ENCODE results near the gene GNG7. TPM values are rescaled to one million over a fixed set of nuclear protein-coding genes. Genes with fewer than 3 reads are reported as not detected.

The GNG7 gene
- total and polyA plus RNA-seq, 3 donors from 2014 or later, result 16.9 to 38.7 (median 25.3) TPM

GRCh38 chr19:2732883-2733282, 30.4 kb upstream of the GNG7 start:
- DNase-seq, result no peak
- 95 to 100% methylated on average over 4 to 26 of the region's 38 CpGs for WGBS, 2 donors
- no peaks in the 10 kb centered on the region for H3K27me3 ChIP-seq
- TF ChIP-seq POLR2A (IDR thresholded peaks at IDR 0.05), result no peak
- TF ChIP-seq, protein P1, sequence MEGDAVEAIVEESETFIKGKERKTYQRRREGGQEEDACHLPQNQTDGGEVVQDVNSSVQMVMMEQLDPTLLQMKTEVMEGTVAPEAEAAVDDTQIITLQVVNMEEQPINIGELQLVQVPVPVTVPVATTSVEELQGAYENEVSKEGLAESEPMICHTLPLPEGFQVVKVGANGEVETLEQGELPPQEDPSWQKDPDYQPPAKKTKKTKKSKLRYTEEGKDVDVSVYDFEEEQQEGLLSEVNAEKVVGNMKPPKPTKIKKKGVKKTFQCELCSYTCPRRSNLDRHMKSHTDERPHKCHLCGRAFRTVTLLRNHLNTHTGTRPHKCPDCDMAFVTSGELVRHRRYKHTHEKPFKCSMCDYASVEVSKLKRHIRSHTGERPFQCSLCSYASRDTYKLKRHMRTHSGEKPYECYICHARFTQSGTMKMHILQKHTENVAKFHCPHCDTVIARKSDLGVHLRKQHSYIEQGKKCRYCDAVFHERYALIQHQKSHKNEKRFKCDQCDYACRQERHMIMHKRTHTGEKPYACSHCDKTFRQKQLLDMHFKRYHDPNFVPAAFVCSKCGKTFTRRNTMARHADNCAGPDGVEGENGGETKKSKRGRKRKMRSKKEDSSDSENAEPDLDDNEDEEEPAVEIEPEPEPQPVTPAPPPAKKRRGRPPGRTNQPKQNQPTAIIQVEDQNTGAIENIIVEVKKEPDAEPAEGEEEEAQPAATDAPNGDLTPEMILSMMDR (IDR thresholded peaks at IDR 0.05), result no peak
- no peaks in the 10 kb centered on the region for H3K4me1 ChIP-seq
- intact Hi-C loops (cut with DNase I; ENCODE audit: low total_unique reads), result no loop called here
- H3K4me3 ChIP-seq, result no peak overlapping the region
- no peaks in the 10 kb centered on the region for H3K9me3 ChIP-seq
- no peak overlapping the region for H3K27ac ChIP-seq
- H3K36me3 ChIP-seq (ENCODE audit: low read depth, missing control alignments), result no peaks in the 10 kb centered on the region

DNA sequence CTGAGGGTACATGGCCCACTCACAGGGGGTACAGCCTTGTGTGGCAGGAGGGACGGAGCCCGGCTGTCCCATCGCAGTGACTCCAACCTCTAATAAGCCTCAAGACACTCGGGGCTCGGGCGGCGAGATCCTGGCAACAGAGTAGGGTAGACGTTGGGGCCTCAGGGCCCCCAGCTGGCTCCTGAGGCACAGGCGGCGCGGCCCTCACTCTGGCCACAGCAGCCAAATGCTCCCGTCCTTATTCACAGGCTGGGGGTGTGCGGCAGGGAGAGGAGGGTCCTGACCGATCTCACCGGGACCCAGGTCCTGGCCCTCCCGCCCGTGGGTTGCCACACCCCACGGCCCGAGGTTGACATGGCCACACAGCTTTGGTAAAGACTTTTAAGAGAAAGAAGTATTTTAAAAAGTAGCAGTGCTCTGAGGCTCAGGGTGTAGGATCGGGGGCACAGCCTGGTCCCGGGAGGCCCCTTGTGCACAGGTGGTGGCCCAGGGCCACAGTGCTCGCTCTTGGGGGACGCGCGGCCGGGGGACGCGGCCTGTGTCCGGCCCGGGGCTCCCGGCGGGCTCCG, 29.7 kb upstream of the GNG7 start:
- TF ChIP-seq, protein P1 (IDR thresholded peaks at IDR 0.05), result no peak
- no peak for TF ChIP-seq POLR2A (IDR thresholded peaks at IDR 0.05)
- H3K27ac ChIP-seq, result no peak overlapping the region
- no peak for DNase-seq
- H3K9me3 ChIP-seq, result no peaks in the 10 kb centered on the region
- 91 to 95% methylated on average over 21 to 32 of the region's 33 CpGs for WGBS, 2 donors
- no peaks in the 10 kb centered on the region for H3K36me3 ChIP-seq (ENCODE audit: low read depth, missing control alignments)
- no peak overlapping the region for H3K4me3 ChIP-seq
- intact Hi-C loops (cut with DNase I; ENCODE audit: low total_unique reads), result no loop called here
- H3K4me1 ChIP-seq, result no peaks in the 10 kb centered on the region
- H3K27me3 ChIP-seq, result no peaks in the 10 kb centered on the region

DNA sequence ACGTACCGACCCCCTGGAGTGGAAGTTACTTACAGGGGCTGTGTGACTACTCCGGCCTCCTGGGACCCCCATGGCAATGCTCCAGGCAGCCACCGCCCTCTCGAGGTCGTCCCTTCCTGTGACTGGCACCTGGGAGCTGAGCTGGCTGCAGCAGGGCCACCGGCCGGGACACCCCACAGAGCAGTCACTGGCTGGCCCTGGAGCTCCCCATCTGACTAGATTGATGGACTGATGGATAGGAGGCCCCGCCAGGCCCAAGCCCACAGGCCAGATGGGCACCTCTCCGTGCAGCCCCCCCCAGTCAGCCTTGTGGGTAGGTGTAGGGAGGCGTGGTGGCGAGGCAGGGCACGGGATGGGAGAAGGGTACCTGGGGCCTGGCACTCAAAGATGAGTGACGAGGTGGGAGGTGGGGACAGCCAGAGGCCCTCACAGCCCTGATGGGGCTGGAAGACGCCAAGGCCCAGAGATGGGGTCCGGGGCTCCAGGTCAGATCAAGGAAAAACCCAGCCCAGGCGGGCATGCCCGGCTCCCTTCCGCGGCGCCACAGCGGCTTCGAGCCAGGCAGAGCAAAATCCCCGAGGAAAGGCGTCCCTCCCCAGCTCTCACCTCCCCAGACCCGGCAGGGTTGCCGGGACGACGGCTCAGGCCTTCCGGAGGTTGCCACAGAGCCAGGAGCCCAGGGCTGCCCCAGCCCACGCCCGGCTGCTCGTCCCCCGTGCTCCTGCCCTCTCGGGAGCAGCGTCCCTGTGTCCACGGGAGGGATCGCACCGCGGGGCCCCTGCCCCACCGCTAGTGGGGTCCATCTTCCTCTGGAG, 28.9 kb upstream of the GNG7 start:
- intact Hi-C loops (cut with DNase I; ENCODE audit: low total_unique reads), result no loop called here
- H3K36me3 ChIP-seq (ENCODE audit: low read depth, missing control alignments), result no peaks in the 10 kb centered on the region
- H3K27me3 ChIP-seq, result no peaks in the 10 kb centered on the region
- 90 to 91% methylated on average over 12 to 41 of the region's 41 CpGs for WGBS, 2 donors
- no peak for DNase-seq
- no peak overlapping the region for H3K4me3 ChIP-seq
- no peaks in the 10 kb centered on the region for H3K9me3 ChIP-seq
- TF ChIP-seq POLR2A (IDR thresholded peaks at IDR 0.05), result no peak
- TF ChIP-seq, protein P1 (IDR thresholded peaks at IDR 0.05), result no peak
- H3K4me1 ChIP-seq, result no peaks in the 10 kb centered on the region
- H3K27ac ChIP-seq, result no peak overlapping the region

DNA sequence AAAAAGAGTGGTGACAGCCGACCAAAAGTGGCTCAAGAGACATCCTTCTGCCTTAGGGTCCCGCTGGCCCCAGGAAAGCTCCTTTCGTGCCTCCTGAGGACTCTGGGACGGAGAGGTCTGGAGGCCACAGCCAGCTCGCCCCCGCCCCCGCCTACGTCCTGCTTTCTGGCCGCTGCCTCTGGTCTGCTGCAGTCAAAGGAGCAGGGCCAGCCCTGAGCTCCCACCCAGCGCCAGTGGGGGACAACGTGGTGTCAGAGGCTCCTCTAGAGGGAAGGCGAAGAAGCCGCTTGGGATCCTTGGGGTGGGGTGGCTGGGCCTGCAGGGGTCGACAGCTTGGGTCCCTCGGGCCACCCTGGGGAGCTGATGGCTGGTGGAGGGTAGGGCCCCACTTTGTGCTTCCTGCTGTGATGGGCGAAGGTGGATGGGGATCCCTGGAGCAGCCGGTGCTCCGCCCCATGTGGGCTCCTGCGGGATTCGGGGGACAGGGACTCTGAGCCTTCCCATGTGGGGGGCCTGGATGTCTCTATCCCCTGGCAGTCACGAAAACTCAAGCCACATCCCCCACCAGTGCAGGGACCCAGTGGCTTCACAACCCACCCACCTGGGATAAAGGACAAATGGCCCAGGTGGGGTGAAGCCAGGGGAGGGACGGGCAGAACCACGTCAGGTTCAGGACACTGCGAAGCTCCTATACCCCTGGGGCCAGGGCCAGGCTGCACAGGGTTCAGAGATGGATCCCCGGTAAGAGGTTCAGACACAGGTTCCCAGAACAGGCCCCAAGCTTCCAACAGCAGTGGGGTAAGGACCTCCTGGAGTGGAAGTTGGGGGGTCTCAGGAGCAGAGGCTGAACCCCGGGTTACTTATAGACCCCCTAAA, 27.7 kb upstream of the GNG7 start:
- Histone ChIP-seq H3K4me1 (no peaks in the 10 kb centered on the region), H3K9me3 (no peaks in the 10 kb centered on the region), H3K4me3 (no peak overlapping the region), H3K27me3 (no peaks in the 10 kb centered on the region), H3K36me3 (ENCODE audit: low read depth, missing control alignments) (no peaks in the 10 kb centered on the region), H3K27ac (no peak overlapping the region)
- intact Hi-C loops (cut with DNase I; ENCODE audit: low total_unique reads), result no loop called here
- 90 to 91% methylated on average over 15 to 24 of the region's 26 CpGs for WGBS, 2 donors
- no peak for DNase-seq
- no peak for TF ChIP-seq POLR2A (IDR thresholded peaks at IDR 0.05)

GRCh38 chr19:2728783-2729387, 26.4 kb upstream of the GNG7 start:
- no peak for DNase-seq
- 87 to 90% methylated on average over 13 to 23 of the region's 23 CpGs for WGBS, 2 donors
- TF ChIP-seq, protein P1 (IDR thresholded peaks at IDR 0.05), result no peak
- TF ChIP-seq POLR2A (IDR thresholded peaks at IDR 0.05), result no peak
- no peak overlapping the region for H3K27ac ChIP-seq
- no peaks in the 10 kb centered on the region for H3K36me3 ChIP-seq (ENCODE audit: low read depth, missing control alignments)
- intact Hi-C loops (cut with DNase I; ENCODE audit: low total_unique reads), result no loop called here
- H3K4me1 ChIP-seq, result peaks cover 6% of the 10 kb centered on the region
- H3K27me3 ChIP-seq, result no peaks in the 10 kb centered on the region
- H3K4me3 ChIP-seq, result no peak overlapping the region
- H3K9me3 ChIP-seq, result no peaks in the 10 kb centered on the region

Measured in testis (tissue), 3 donors.